HG03108 (cell line): Measurements from ENCODE around the gene STRA8.

Source experiments
- ATAC-seq: cut with Tn5 transposase; IDR thresholded peaks from one replicate; pipeline ENCODE4 v1.9.1; 2021; ENCODE audit warnings: moderate library complexity; ENCODE audit not compliant: unreplicated experiment

Gene STRA8

GRCh38 chr7:135235841-135236240 is 2.2 kb downstream of the STRA8 start:
- no peak for ATAC-seq

GRCh38 chr7:135236727-135237126 is 3.1 kb downstream of the STRA8 start:
- peak; percentile 83 for ATAC-seq

- ATAC-seq = no peak
Measured at GRCh38 chr7:135238112-135238744, 4.6 kb downstream of the STRA8 start.

- no peak for ATAC-seq
Measured at GRCh38 chr7:135239263-135239662, 5.6 kb downstream of the STRA8 start.

- no peak for ATAC-seq
Measured at GRCh38 chr7:135240441-135240840, 6.8 kb downstream of the STRA8 start.

- ATAC-seq = no peak
Measured at GRCh38 chr7:135242096-135242684, 8.6 kb downstream of the STRA8 start.

- no peak for ATAC-seq
Measured at GRCh38 chr7:135245226-135246190, 11.9 kb downstream of the STRA8 start.

- no peak for ATAC-seq
Measured at GRCh38 chr7:135246191-135246825, 12.7 kb downstream of the STRA8 start.

GRCh38 chr7:135247746-135248471 is 14.3 kb downstream of the STRA8 start:
- ATAC-seq = no peak

GRCh38 chr7:135248546-135248945 is 14.9 kb downstream of the STRA8 start:
- ATAC-seq = no peak

- no peak for ATAC-seq
Measured at GRCh38 chr7:135251496-135252391, 18.1 kb downstream of the STRA8 start.

- no peak for ATAC-seq
Measured at GRCh38 chr7:135253851-135254771, 20.5 kb downstream of the STRA8 start.

GRCh38 chr7:135257790-135258189 is 24.2 kb downstream of the STRA8 start:
- ATAC-seq = no peak

GRCh38 chr7:135258585-135258984 is 24.9 kb downstream of the STRA8 start:
- no peak for ATAC-seq

- ATAC-seq = no peak
Measured at GRCh38 chr7:135259702-135260101, 26.1 kb downstream of the STRA8 start.

GRCh38 chr7:135260470-135260869 is 26.8 kb downstream of the STRA8 start:
- no peak for ATAC-seq

- ATAC-seq = no peak
Measured at GRCh38 chr7:135260930-135261721, 27.5 kb downstream of the STRA8 start.
